IMR-90 (cell line): ENCODE measurements around the gene RBM7. TPM values are rescaled to one million over a fixed set of nuclear protein-coding genes. Genes with fewer than 3 reads are reported as not detected.

Experiments used
- ATAC-seq: fragments of 200-7000 bp; cut with Tn5 transposase; 2 replicates; pipeline ENCODE4 v1.9.1; 2020; ENCODE audit warnings: low read depth, mild to moderate bottlenecking, moderate library complexity
- BruUV-seq: library from RNA; stranded (reverse); fragments of 400-500 nt; replicated peaks from 2 replicates; lab custom pipeline; 2021; lab: Mats Ljungman, UMichigan
- CTCF ChIA-PET: fragments of 300-600 bp; formaldehyde crosslinking; extraction: SDS; loops from one replicate; lab custom pipeline; 2021; ENCODE audit warnings: antibody characterized with exemption; lab: Yijun Ruan, JAX
- POLR2A ChIA-PET: fragments of 300-600 bp; sonication (Branson Sonifier 250); formaldehyde crosslinking; loops from one replicate; lab custom pipeline; 2022; ENCODE audit warnings: antibody characterized with exemption; ENCODE audit not compliant: unreplicated experiment; lab: Charles Lee
- DNase-seq: peaks from one replicate; pipeline ENCODE4 v3.0.0; 2013
- H2AFZ ChIP-seq: replicated peaks from 2 replicates; pipeline ENCODE3; 2013; ENCODE audit warnings: low read length, mild to moderate bottlenecking; ENCODE audit not compliant: poor library complexity
- H2AK5ac ChIP-seq: 2 replicates; pipeline ENCODE4 v1.6.1; 2013; ENCODE audit warnings: low read depth, low read length, inconsistent platforms
- H2AK9ac ChIP-seq: replicated peaks from 2 replicates; pipeline ENCODE3; 2013; ENCODE audit warnings: mild to moderate bottlenecking, low read depth, low read length, moderate library complexity; ENCODE audit not compliant: poor library complexity
- H2BK120ac ChIP-seq: 2 replicates; pipeline ENCODE4 v1.6.1; 2013; ENCODE audit warnings: low read depth, low read length, inconsistent platforms
- H2BK15ac ChIP-seq: 3 replicates; pipeline ENCODE4 v1.6.1; 2013; ENCODE audit warnings: low read depth, low read length, inconsistent platforms
- H2BK20ac ChIP-seq: 2 replicates; pipeline ENCODE4 v1.6.1; 2013; ENCODE audit warnings: low read depth, mild to moderate bottlenecking, inconsistent platforms, low read length, moderate library complexity
- H2BK5ac ChIP-seq: 2 replicates; pipeline ENCODE4 v1.6.1; 2013; ENCODE audit warnings: mild to moderate bottlenecking, low read depth, low read length, inconsistent platforms; ENCODE audit not compliant: poor library complexity, severe bottlenecking
- H3K14ac ChIP-seq: replicated peaks from 2 replicates; pipeline ENCODE4 v1.6.1; 2013; ENCODE audit warnings: low read depth, low read length, inconsistent platforms
- H3K18ac ChIP-seq: 2 replicates; pipeline ENCODE4 v1.6.1; 2013; ENCODE audit warnings: low read depth, low read length, control low read depth
- H3K23ac ChIP-seq: 2 replicates; pipeline ENCODE4 v1.6.1; 2013; ENCODE audit warnings: low read depth, low read length, inconsistent platforms
- H3K27ac ChIP-seq: 2 replicates; pipeline ENCODE4 v1.5.1; 2013; ENCODE audit warnings: mild to moderate bottlenecking, control low read depth, low read length; ENCODE audit not compliant: insufficient read depth
- H3K27me3 ChIP-seq: 2 replicates; pipeline ENCODE4 v1.6.1; 2013; ENCODE audit warnings: low read length; ENCODE audit not compliant: control insufficient read depth, insufficient read depth
- H3K36me3 ChIP-seq: 2 replicates; pipeline ENCODE4 v1.6.1; 2013; ENCODE audit warnings: low read length, mixed read lengths; ENCODE audit not compliant: control insufficient read depth, insufficient read depth
- H3K4ac ChIP-seq: 2 replicates; pipeline ENCODE4 v1.6.1; 2013; ENCODE audit warnings: low read depth, low read length, inconsistent platforms
- H3K4me1 ChIP-seq: 2 replicates; pipeline ENCODE4 v1.6.1; 2013; ENCODE audit warnings: low read length, mixed read lengths; ENCODE audit not compliant: control insufficient read depth, insufficient read depth
- H3K4me2 ChIP-seq: 2 replicates; pipeline ENCODE4 v1.6.1; 2013; ENCODE audit warnings: low read depth, mild to moderate bottlenecking, control low read depth, low read length, moderate library complexity
- H3K4me3 ChIP-seq: 2 replicates; pipeline ENCODE4 v1.5.1; 2013; ENCODE audit warnings: low read depth, mild to moderate bottlenecking, control low read depth, low read length, moderate library complexity; ENCODE audit not compliant: insufficient read depth
- H3K56ac ChIP-seq: 2 replicates; pipeline ENCODE4 v1.6.1; 2013; ENCODE audit warnings: low read length, inconsistent platforms; ENCODE audit not compliant: insufficient read depth; ENCODE audit errors: extremely low read depth
- H3K79me1 ChIP-seq, 2 experiments: 2 replicates each; pipeline ENCODE4 v1.6.1; 2013; ENCODE audit warnings: low read length in 2 of 2, inconsistent platforms in 1 of 2, low read depth in 1 of 2
- H3K9ac ChIP-seq: 2 replicates; pipeline ENCODE4 v1.6.1; 2013; ENCODE audit warnings: low read depth, low read length, control low read depth
- H3K9me1 ChIP-seq: 2 replicates; pipeline ENCODE4 v1.6.1; 2013; ENCODE audit warnings: low read length, inconsistent platforms; ENCODE audit not compliant: insufficient read depth
- H3K9me3 ChIP-seq: 2 replicates; pipeline ENCODE4 v1.6.1; 2013; ENCODE audit warnings: low read length; ENCODE audit not compliant: control insufficient read depth, insufficient read depth
- H4K20me1 ChIP-seq: 2 replicates; pipeline ENCODE4 v1.6.1; 2013; ENCODE audit warnings: low read length, inconsistent platforms; ENCODE audit not compliant: insufficient read depth
- H4K5ac ChIP-seq: 2 replicates; pipeline ENCODE4 v1.6.1; 2013; ENCODE audit warnings: mild to moderate bottlenecking, low read depth, low read length, control low read depth
- H4K8ac ChIP-seq, 2 experiments: 2 replicates each; pipeline ENCODE4 v1.6.1; 2013; ENCODE audit warnings: low read depth in 2 of 2, low read length in 2 of 2, control low read depth in 1 of 2, inconsistent platforms in 1 of 2
- H4K91ac ChIP-seq: 2 replicates; pipeline ENCODE4 v1.6.1; 2013; ENCODE audit warnings: low read depth, low read length, inconsistent platforms; ENCODE audit not compliant: insufficient read depth
- CEBPB ChIP-seq: IDR thresholded peaks from 2 replicates; pipeline ENCODE4 v1.6.1; 2012; ENCODE audit warnings: low read depth, low read length, improper control_type of control experiment
- CHD1 ChIP-seq: IDR thresholded peaks from 2 replicates; pipeline ENCODE4 v1.6.1; 2012; ENCODE audit warnings: low read depth, low read length, improper control_type of control experiment
- FOS ChIP-seq: fragments of 150-350 bp; IDR thresholded peaks from 2 replicates; pipeline ENCODE4 v1.6.1; 2016; ENCODE audit warnings: low read depth, low read length
- MAFK ChIP-seq: IDR thresholded peaks from 2 replicates; pipeline ENCODE4 v1.6.1; 2012; ENCODE audit warnings: low read depth, low read length, improper control_type of control experiment
- MAZ ChIP-seq: IDR thresholded peaks from 2 replicates; pipeline ENCODE4 v1.6.1; 2012; ENCODE audit warnings: low read depth, mild to moderate bottlenecking, low read length, improper control_type of control experiment, moderate library complexity, borderline replicate concordance
- MXI1 ChIP-seq: IDR thresholded peaks from 2 replicates; pipeline ENCODE4 v1.6.1; 2012; ENCODE audit warnings: low read depth, mild to moderate bottlenecking, low read length, moderate library complexity, borderline replicate concordance
- NFE2L2 ChIP-seq: fragments of 150-350 bp; IDR thresholded peaks from 2 replicates; pipeline ENCODE4 v1.6.1; 2016; ENCODE audit warnings: low read depth, mild to moderate bottlenecking, low read length
- POLR2A ChIP-seq: IDR thresholded peaks from 2 replicates; pipeline ENCODE4 v1.6.1; 2012; ENCODE audit warnings: mild to moderate bottlenecking, low read depth, low read length
- RAD21 ChIP-seq: IDR thresholded peaks from 2 replicates; pipeline ENCODE4 v1.6.1; 2012; ENCODE audit warnings: low read length, improper control_type of control experiment
- RFX5 ChIP-seq: IDR thresholded peaks from 2 replicates; pipeline ENCODE4 v1.8.0; 2012; ENCODE audit warnings: low read depth, mild to moderate bottlenecking, low read length, moderate library complexity
- SMC3 ChIP-seq: fragments of 150-350 bp; IDR thresholded peaks from 2 replicates; pipeline ENCODE4 v1.6.1; 2016; ENCODE audit warnings: low read depth, mild to moderate bottlenecking, antibody characterized with exemption, low read length, moderate library complexity
- dilution Hi-C: fragments of 300-500 bp; cut with HindIII; formaldehyde crosslinking; loops from one replicate; pipeline ENCODE4 v1.14.3; 2018; ENCODE audit warnings: low sequenced_read_pairs; ENCODE audit not compliant: unreplicated experiment
- in situ Hi-C: fragments of 300-500 bp; cut with MboI; formaldehyde crosslinking; loops from 3 replicates; pipeline ENCODE4 v1.14.3; 2019; ENCODE audit warnings: low sequenced_read_pairs, inconsistent platforms, mixed read lengths
- intact Hi-C: fragments of 100-400 bp; cut with micrococcal nuclease; formaldehyde crosslinking; loops from 2 replicates; pipeline ENCODE4 v1.10.0; 2022
- polyA plus RNA-seq, 3 experiments: library from polyadenylated mRNA; depleted of rRNA; stranded (reverse); fragments of >200 nt; gene quantifications; 2 replicates each; pipeline ENCODE4 v1.2.3, GENCODE V29; 2012; ENCODE audit warnings: low replicate concordance in 1 of 3
- total RNA-seq: library from RNA; depleted of rRNA; stranded (reverse); fragments of >200 nt; gene quantifications from 2 replicates; pipeline ENCODE4 v1.2.3, GENCODE V29; 2012
- TF ChIP-seq, protein P1 (sequence below): fragments of 150-350 bp; IDR thresholded peaks from 2 replicates; pipeline ENCODE4 v1.6.1; 2016; ENCODE audit warnings: low read depth, mild to moderate bottlenecking, low read length, moderate library complexity, borderline replicate concordance
- TF ChIP-seq, protein P2 (sequence below): fragments of 150-350 bp; IDR thresholded peaks from 2 replicates; pipeline ENCODE4 v1.6.1; 2017; ENCODE audit warnings: mild to moderate bottlenecking, antibody characterized with exemption, low read length, low read depth
- TF ChIP-seq, protein P3 (sequence below): conservative IDR thresholded peaks from 2 replicates; pipeline ENCODE4 v1.5.1; 2012; ENCODE audit warnings: mild to moderate bottlenecking, low read depth, low read length, improper control_type of control experiment

Gene RBM7
- total and polyA plus RNA-seq, 2 of the 4 experiments (the other 2 are of a cell fraction) = 27.8 to 111 TPM

DNA sequence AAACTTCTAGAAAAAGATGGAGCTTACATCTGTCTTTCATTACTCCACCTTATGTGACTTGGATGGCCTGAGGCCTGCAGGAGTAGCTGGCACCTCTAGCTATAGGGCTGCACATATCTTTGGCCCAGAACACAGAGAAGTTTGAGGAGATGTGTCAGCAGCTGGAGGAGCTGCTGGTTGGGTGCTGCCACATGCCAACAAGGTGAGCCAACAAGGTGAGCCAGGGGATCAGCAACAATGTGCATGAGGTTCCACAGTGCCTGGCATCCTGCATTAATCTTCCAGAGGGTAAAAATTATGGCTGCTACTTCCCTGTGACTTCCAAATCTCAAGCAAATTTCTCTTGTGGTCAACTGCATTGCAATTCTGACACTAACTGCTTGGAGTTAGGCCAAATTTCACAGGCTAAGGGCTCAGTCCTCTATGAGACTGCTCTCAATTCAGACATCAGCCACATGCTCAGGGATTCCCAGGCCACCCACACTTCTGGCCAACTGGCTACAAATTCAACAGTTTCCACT, 16.0 kb downstream of the RBM7 start:
- H3K9ac ChIP-seq = no peak overlapping the region
- intact Hi-C loops = no loop called here
- dilution Hi-C loops = no loop called here
- no TSS peak for BruUV-seq
- H3K23ac ChIP-seq = no peak overlapping the region
- H3K27me3 ChIP-seq = no peaks in the 10 kb centered on the region
- no peak overlapping the region for H3K27ac ChIP-seq
- no peak overlapping the region for H3K4ac ChIP-seq
- no peak overlapping the region for H3K4me3 ChIP-seq
- no peak overlapping the region for H4K5ac ChIP-seq
- DNase-seq (peak; percentile 33), ATAC-seq (0 out of 2 replicates have a peak, but pooled peaks have one; percentile 11)
- no peaks in the 10 kb centered on the region; a peak in 1 of 4 replicates for H3K79me1 ChIP-seq
- no peak overlapping the region for H3K56ac ChIP-seq
- no peak overlapping the region for H2BK15ac ChIP-seq
- H3K9me3 ChIP-seq = no peaks in the 10 kb centered on the region
- in situ Hi-C loops = no loop called here
- H3K18ac ChIP-seq = no peak overlapping the region
- ChIA-PET CTCF (no interaction called here), POLR2A (no interaction called here)
- no peak overlapping the region for H2AK5ac ChIP-seq
- peaks cover 11% of the 10 kb centered on the region for H3K36me3 ChIP-seq
- no peak overlapping the region for H4K91ac ChIP-seq
- TF ChIP-seq, protein P1, sequence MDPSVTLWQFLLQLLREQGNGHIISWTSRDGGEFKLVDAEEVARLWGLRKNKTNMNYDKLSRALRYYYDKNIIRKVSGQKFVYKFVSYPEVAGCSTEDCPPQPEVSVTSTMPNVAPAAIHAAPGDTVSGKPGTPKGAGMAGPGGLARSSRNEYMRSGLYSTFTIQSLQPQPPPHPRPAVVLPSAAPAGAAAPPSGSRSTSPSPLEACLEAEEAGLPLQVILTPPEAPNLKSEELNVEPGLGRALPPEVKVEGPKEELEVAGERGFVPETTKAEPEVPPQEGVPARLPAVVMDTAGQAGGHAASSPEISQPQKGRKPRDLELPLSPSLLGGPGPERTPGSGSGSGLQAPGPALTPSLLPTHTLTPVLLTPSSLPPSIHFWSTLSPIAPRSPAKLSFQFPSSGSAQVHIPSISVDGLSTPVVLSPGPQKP = no peak
- TF ChIP-seq MAZ (no peak), SMC3 (no peak), POLR2A (no peak), CHD1 (no peak), MXI1 (no peak), NFE2L2 (no peak), RFX5 (no peak), MAFK (no peak), RAD21 (no peak), CEBPB (no peak), FOS (no peak)
- TF ChIP-seq, protein P2, sequence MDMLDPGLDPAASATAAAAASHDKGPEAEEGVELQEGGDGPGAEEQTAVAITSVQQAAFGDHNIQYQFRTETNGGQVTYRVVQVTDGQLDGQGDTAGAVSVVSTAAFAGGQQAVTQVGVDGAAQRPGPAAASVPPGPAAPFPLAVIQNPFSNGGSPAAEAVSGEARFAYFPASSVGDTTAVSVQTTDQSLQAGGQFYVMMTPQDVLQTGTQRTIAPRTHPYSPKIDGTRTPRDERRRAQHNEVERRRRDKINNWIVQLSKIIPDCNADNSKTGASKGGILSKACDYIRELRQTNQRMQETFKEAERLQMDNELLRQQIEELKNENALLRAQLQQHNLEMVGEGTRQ = no peak
- TF ChIP-seq, protein P3, sequence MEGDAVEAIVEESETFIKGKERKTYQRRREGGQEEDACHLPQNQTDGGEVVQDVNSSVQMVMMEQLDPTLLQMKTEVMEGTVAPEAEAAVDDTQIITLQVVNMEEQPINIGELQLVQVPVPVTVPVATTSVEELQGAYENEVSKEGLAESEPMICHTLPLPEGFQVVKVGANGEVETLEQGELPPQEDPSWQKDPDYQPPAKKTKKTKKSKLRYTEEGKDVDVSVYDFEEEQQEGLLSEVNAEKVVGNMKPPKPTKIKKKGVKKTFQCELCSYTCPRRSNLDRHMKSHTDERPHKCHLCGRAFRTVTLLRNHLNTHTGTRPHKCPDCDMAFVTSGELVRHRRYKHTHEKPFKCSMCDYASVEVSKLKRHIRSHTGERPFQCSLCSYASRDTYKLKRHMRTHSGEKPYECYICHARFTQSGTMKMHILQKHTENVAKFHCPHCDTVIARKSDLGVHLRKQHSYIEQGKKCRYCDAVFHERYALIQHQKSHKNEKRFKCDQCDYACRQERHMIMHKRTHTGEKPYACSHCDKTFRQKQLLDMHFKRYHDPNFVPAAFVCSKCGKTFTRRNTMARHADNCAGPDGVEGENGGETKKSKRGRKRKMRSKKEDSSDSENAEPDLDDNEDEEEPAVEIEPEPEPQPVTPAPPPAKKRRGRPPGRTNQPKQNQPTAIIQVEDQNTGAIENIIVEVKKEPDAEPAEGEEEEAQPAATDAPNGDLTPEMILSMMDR = no peak
- H4K20me1 ChIP-seq = no peaks in the 10 kb centered on the region
- H2AK9ac ChIP-seq = no peak overlapping the region
- H4K8ac ChIP-seq = no peak overlapping the region
- no peaks in the 10 kb centered on the region; the same call in 1 of the 2 replicates for H3K4me1 ChIP-seq
- H2BK20ac ChIP-seq = no peak overlapping the region
- H3K14ac ChIP-seq = no peak overlapping the region
- no peak overlapping the region for H2AFZ ChIP-seq
- H3K4me2 ChIP-seq = no peak overlapping the region
- H2BK120ac ChIP-seq = no peak overlapping the region
- H3K9me1 ChIP-seq = peaks cover 2% of the 10 kb centered on the region; the same call in 1 of the 2 replicates
- no peak overlapping the region for H2BK5ac ChIP-seq
